ENCODE measurements around the gene NADK.
"Not testable (repeated sequence)": the region's sequence is repeated elsewhere in the genome, so short reads cannot be mapped to it uniquely, and the experiment has no call there.

Gene NADK

GRCh38 chr1:1732381-1732780 lies 45.9 kb downstream of the NADK start:
- DNase-seq (ENCODE audit: low read depth), result no peak
- no peak for TF ChIP-seq CTCF (IDR thresholded peaks at IDR 0.05; ENCODE audit: low read depth, low read length, missing control alignments)
- H3K4me3 ChIP-seq (ENCODE audit: low read depth, low read length), result no peak overlapping the region

- no peak overlapping the region for H3K4me3 ChIP-seq (ENCODE audit: low read depth, low read length)
- no peak for DNase-seq (ENCODE audit: low read depth)
- no peak for TF ChIP-seq CTCF (IDR thresholded peaks at IDR 0.05; ENCODE audit: low read depth, low read length, missing control alignments)
Observed at GRCh38 chr1:1730870-1731269, 47.4 kb downstream of the NADK start.

- not testable (repeated sequence) for DNase-seq (ENCODE audit: low read depth); H3K4me3 ChIP-seq (ENCODE audit: low read depth, low read length)
Observed at GRCh38 chr1:1730230-1730629, 48.0 kb downstream of the NADK start.

- DNase-seq (ENCODE audit: low read depth); H3K4me3 ChIP-seq (ENCODE audit: low read depth, low read length): not testable (repeated sequence)
Observed at GRCh38 chr1:1729116-1729816, 49.0 kb downstream of the NADK start.

GRCh38 chr1:1728308-1729005 lies 49.8 kb downstream of the NADK start:
- H3K4me3 ChIP-seq (ENCODE audit: low read depth, low read length), result not testable (repeated sequence)
- DNase-seq (ENCODE audit: low read depth), result peak; percentile 24

GRCh38 chr1:1727131-1727651 lies 51.1 kb downstream of the NADK start:
- DNase-seq (ENCODE audit: low read depth); H3K4me3 ChIP-seq (ENCODE audit: low read depth, low read length): not testable (repeated sequence)

- not testable (repeated sequence) for H3K4me3 ChIP-seq (ENCODE audit: low read depth, low read length); DNase-seq (ENCODE audit: low read depth)
Observed at GRCh38 chr1:1726088-1726487, 52.2 kb downstream of the NADK start.

GRCh38 chr1:1724035-1724864 lies 54.0 kb downstream of the NADK start, which contains the start of gene CDK11A:
Gene CDK11A, minus strand, starts transcription at chr1:1724357. Its CDS starts 1,539 bp downstream, at chr1:1722818.
- peak; percentile 24 for TF ChIP-seq CTCF (IDR thresholded peaks at IDR 0.05; ENCODE audit: low read depth, low read length, missing control alignments)
- DNase-seq (ENCODE audit: low read depth), result peak; percentile 99
- H3K4me3 ChIP-seq (ENCODE audit: low read depth, low read length), result peak within 1 kb of the TSS; percentile 74

GRCh38 chr1:1721201-1721600 lies 57.1 kb downstream of the NADK start:
- no peak for DNase-seq (ENCODE audit: low read depth)
- no peak for TF ChIP-seq CTCF (IDR thresholded peaks at IDR 0.05; ENCODE audit: low read depth, low read length, missing control alignments)
- no peak overlapping the region for H3K4me3 ChIP-seq (ENCODE audit: low read depth, low read length)

- H3K4me3 ChIP-seq (ENCODE audit: low read depth, low read length); DNase-seq (ENCODE audit: low read depth): not testable (repeated sequence)
Observed at GRCh38 chr1:1715109-1715883, 63.0 kb downstream of the NADK start.

GRCh38 chr1:1707897-1708296 lies 70.4 kb downstream of the NADK start:
- DNase-seq (ENCODE audit: low read depth); H3K4me3 ChIP-seq (ENCODE audit: low read depth, low read length): not testable (repeated sequence)

- not testable (repeated sequence) for H3K4me3 ChIP-seq (ENCODE audit: low read depth, low read length); DNase-seq (ENCODE audit: low read depth)
Observed at GRCh38 chr1:1707241-1707640, 71.0 kb downstream of the NADK start.

- H3K4me3 ChIP-seq (ENCODE audit: low read depth, low read length); DNase-seq (ENCODE audit: low read depth): not testable (repeated sequence)
Observed at GRCh38 chr1:1705623-1706022, 72.6 kb downstream of the NADK start.
